ENCODE measurements around the gene CDC42EP5.
"Not testable (repeated sequence)": the region's sequence is repeated elsewhere in the genome, so short reads cannot be mapped to it uniquely, and the experiment has no call there.

The CDC42EP5 gene

DNA sequence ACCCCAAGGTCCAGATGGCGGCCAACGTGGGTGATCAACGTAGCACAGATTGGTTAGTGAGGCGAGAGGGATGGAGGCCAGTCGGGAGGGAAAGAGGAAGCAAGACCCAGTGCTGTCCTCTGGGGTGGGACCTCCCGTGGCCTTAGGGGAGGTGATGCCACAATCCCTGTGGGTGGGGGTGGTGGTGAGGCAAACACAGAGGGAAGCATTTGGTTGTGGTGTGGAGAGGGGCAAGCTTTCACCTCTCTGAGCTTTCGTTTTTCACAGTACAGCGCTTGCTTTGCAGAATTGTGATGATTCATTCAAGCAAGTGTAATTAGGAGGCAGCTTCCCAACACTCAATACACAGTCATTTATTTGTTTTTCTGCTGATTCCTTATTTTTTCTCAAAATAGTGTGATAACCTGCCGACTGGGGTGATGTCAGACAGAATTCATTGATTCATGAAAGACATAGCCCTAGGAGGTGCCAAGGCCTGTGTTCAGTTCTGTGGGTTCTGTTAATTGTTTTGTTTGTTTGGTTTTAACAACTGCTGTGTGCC is 21.7 kb downstream of the CDC42EP5 start:
- in situ Hi-C loops (cut with MboI; ENCODE audit: low sequenced_read_pairs), result no loop called here

DNA sequence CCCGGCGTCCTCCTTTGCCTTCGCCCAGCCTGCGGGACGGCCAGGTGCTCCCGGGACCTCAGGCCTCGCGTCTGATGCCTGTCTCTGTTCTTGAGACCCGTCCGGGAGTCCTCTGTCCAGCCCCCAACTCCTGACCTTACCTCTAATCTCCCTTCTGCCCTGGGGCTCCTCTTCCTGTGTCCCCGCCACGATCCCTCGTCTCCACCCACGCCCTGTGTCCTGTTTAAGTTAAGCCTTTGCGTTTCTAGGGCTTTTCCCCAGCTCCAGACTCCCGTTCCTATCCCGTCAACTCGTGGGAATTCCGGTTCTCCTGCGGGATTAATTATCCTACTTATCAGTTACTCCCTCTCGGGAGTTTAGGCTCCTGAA is 23.4 kb downstream of the CDC42EP5 start:
- in situ Hi-C loops (cut with MboI; ENCODE audit: low sequenced_read_pairs), result no loop called here

DNA sequence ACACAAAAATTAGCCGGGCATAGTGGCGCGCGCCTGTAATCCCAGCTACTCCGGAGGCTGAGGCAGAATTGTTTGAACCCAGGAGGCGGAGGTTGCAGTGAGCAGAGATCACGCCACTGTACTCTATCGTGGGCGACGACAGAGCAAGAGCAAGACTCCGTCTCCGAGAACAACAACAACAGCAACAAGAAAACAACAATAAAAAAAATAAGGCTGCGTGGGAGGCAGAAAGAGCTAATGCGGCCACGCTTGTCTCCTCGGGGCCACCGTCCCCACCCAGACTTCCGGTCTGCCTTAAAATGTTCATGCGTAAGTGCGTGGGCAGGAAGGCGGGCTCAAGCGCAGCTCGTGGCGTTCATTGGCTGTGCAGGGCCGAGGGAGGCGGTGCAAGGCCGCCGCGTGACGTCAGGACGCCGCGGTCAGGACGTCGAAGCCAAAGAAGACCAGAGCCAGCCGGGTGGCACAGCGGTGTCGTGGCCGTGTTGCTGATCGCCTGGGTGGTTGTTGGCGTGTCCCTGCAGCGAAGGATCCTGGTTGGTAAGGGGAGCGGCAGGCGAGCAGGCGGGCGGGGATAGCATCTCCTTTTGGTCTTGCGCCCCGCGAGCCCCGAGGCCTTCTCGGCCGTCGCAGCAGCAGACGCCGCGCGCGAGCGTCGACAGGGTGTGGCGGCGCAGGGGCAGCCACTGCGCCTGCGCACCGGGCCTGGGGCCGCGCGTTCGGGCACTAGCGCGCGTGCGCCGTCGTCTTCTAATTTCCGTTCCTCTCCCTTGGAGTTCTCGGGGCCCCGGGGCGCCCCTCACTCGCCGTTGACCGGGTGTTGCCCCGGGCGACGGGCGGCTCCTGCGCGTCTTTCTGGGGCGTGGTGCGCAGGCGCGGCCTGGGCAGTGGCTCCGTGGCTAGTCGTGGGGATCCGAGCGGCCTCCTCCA is 24.1 kb downstream of the CDC42EP5 start, which contains the start of gene LENG8:
LENG8 (plus strand) TSS at position 426 of the 927 bp plus-strand sequence. CDS start 2,146 bp downstream, outside the sequence.
- in situ Hi-C loops (cut with MboI; ENCODE audit: low sequenced_read_pairs), result no loop called here

DNA sequence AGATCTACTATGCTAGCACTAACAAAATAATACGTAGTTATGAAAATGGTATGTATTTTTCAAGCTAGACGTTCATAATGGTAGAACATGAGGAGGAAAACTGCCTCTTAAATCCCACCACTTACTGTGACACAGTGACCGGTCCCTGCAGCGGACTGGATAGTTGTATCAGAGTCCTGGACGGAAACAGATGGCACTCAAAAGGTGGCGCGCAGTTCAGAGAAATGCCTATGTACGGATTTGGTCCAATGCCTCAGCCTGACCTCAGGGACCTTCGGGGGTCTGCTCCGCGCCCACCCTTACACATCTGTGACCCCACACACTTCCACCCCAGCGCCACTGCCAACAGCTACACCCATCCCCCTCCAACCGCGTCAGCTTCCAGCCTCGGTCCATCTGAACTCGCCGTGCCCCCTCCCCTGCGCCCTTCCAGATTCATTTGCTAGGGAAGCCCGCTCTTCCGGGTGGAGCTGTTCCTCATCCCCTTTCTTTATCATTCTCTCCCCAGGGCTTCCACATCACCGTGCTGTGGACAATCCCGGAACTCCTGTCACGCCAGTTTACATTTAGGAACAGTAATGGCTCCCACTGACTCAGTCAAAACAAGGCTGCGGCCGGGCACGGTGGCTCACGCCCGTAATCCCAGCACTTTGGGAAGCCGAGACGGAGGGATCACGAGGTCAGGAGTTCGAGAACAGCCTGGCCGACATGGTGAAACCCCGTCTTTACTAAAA is 24.9 kb downstream of the CDC42EP5 start:
- in situ Hi-C loops (cut with MboI; ENCODE audit: low sequenced_read_pairs), result no loop called here

DNA sequence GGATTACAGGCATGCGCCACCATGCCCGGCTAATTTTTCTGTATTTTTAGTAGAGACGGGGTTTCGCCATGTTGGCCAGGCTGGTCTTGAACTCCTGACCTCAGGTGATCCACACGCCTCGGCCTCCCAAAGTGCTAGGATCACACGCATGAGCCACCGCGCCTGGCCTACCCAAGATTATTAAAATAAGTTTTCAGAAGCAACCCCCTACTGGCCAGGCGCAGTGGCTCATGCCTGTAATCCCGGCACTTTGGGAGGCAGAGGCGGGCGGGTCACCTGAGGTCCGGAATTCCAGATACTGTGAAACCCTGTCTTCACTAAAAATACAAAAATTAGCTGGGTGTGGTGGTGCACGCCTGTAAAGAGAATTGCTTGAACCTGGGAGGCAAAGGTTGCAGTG is 26.7 kb downstream of the CDC42EP5 start:
- in situ Hi-C loops (cut with MboI; ENCODE audit: low sequenced_read_pairs), result not testable (repeated sequence)

DNA sequence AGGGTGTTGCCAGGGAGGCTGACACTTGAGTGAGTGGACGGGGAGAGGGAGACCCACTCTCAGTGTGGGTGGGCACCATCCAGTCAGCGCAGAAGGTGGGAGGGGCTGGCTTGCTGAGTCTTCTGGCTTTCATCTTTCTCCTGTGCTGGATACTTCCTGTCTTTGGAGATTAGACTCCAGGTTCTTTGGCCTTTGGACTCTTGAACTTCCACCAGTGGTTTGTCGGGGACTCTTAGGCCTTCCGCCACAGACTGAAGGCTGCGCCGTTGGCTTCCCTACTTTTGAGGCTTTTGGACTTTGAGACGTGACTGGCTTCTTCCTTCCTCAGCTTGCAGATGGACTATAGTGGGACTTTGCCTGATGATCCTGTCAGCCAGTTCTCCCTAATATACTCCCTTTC is 28.4 kb downstream of the CDC42EP5 start:
- in situ Hi-C loops (cut with MboI; ENCODE audit: low sequenced_read_pairs), result no loop called here

DNA sequence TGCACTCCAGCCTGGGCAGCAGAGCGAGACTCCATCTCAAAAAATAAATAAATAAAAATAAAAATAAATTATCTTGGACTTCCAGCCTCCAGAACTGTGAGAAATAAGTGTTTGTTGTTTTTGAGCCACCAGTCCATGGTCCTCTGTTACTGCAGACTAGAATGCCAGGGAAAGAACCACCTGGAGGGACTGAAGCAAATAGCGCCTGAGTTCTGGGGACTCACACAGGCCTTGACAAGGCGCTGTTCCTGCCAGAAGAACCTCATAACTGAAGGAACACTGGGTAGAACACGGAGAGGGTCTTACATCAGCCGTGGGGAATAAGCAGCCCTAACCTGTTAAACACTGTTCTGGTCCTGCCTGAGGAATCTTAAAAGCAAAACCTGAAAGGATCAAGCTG is 32.5 kb downstream of the CDC42EP5 start:
- in situ Hi-C loops (cut with MboI; ENCODE audit: low sequenced_read_pairs), result no loop called here

DNA sequence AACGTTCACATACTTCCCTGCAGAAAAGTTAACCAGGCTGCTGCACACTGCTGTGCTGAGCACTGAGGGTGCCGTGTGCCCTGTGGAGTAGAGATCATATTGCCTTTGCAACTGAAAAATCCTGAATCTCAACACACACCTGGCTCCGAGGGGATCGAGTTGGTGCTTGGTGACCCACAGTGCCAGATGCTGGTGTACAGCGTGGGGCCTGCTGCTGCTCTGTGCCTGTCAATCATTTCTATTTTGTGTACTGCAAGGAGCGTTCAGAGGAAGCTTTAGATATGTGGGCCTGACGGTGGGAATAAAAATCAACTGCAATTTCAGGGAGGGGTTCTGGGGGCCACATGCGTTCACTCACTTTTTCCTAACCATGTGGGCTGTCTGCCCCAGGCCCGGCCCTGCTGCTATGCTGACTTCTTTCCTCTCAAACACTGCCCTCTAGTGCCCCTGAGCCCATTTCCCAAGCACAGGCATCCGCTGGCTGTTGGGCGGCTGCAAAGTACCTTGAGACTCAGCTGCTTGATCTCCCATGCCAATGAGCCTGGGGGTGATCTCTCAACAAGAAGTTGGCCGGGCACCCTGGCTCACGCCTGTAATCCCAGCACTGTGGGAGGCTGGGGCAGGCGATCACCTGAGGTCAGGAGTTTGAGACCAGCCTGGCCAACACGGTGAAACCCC is 33.8 kb downstream of the CDC42EP5 start:
- in situ Hi-C loops (cut with MboI; ENCODE audit: low sequenced_read_pairs), result no loop called here

DNA sequence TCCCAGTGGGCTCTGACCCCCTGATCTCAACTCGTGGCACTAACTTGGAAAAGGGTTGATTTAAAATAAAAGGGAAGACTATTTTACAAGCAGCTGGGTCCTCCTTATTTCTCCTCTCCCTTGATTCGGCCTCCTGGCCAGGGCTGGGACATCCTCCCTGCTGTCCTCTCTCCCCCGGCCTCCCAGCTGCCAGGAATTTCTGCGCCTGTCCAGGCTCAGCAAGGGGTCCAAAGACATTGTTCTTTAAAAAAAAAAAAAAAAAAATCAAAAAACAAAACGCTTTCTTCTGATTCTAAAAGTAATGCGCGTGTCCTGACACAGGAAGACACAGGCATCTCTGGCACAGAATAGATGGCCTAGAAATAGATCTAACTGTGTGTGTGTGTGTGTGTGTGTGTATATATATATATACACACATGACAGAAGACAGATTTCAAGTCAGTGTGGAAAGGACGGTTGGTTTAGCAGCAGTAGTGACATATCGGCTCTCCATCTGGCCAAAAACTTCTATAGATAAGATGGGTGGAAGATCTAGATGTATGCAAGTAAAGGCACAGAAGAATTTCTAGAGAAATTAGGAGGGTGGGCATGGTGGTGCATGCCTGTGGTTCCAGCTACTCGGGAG is 36.4 kb downstream of the CDC42EP5 start:
- in situ Hi-C loops (cut with MboI; ENCODE audit: low sequenced_read_pairs), result no loop called here

DNA sequence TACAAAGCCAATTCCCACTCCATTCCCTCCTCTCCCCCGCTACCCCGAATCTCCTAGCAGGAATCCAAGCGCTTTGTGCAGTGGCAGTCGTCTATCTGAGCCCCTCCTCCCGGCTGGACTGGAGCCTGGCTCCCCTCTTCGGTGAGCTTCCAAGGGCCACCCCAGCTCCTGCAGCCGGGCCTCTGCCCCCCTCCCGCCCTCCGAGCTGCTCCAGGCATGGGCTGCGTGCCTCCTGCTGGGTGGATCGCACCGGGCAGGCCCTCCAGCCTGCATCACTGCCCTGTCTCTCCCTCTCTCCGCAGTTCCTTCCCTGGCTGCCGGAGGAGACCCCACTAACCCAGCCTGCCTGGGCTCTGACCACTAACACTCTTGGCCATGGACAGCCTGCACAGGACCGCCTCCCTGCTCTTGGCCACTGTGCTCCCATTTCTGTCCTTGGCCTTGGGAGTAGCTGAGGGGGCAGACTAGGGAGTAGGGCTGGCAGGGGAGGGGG is 37.0 kb downstream of the CDC42EP5 start:
- in situ Hi-C loops (cut with MboI; ENCODE audit: low sequenced_read_pairs), result no loop called here

DNA sequence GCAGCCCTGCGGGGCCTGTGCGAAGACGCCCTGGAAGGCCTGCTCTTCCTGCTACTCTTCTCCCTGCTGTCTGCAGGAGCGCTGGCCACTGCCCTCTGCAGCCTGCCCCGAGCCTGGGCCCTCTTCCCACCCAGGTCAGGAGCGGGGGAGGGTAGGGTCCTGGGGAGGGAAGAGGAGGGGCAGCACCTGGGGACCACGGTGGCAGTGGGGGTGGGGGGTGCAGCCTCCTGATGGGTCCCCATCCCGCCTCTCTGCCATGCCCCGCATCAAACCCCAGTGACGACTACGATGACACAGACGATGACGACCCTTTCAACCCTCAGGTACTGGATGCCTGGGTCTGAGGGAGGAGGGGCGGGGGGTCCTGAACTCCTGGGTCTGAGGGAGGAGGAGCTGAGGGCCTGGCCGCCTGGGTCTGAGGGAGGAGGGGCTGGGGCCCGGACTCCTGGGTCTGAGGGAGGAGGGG is 37.5 kb downstream of the CDC42EP5 start:
- in situ Hi-C loops (cut with MboI; ENCODE audit: low sequenced_read_pairs), result no loop called here

DNA sequence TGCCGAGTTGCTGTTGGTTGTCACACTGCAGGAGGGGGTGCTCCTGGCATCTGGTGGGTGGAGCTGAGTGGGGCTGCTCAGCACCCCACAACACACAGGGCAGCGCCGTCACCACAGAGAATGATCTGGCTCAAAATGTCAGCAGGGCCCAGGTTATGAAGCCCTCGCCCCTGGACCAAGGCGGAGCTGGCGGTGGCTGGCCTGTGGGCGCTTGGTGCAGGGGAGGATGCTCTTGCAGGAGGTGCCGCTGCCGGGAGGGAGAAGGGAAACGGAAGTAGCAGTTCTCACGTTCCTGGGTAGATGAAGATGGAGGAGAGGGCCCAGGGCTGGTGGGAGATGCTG is 38.3 kb downstream of the CDC42EP5 start:
- in situ Hi-C loops (cut with MboI; ENCODE audit: low sequenced_read_pairs), result no loop called here

DNA sequence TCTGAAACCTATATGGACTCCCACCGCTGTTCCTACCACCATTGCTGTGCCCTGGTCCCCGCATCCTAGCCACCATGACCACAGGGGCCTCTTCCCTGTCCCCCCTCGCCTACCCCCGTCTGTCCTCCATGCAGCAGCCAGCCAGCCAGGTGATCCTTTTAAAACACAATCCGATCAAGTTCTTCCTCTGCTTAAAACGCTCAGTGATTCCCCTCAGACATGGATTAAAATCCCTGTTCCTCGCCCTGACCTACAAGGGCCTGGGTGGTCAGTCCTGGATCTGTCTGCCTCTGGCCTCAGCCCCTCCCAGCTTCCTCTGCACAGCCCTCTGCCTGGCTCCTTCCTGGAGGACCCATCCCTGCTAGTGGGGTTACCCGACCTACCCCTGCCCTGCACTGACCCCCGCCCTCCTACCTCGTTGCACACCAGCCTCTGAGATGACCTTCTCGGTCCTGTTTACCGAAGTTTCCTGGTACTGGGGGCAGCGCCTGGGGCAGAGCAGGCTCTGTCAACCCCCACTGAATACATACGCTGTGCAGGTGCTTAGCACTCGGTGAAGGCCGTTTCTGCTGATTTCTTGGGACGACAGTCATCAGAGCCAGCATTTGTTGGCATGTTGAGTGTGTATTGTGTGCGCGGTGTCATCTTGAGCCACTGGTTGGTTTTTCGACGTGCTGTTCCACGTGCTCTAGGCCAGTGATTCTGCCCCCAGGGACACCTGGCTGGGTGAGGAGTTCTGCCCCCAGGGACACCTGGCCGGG is 38.8 kb downstream of the CDC42EP5 start:
- in situ Hi-C loops (cut with MboI; ENCODE audit: low sequenced_read_pairs), result no loop called here

DNA sequence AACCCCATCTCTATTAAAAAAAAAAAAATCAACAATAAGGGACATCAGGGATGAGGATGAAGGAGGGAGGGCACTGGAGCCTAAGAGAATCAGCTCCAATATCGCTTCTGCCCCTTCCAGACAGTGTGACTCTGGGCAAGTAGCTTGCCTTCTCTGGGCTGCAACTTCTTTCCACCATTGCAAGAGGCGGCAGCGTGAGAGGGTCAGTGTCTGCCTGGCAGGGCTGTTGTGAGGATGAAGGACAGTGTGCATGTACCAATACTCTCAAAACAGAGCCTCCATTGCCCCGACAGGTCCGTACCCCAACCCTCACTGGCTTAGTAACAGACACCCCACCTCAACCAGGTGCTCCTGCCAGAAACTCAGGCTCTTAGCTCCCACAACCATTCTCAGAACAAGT is 39.4 kb downstream of the CDC42EP5 start:
- in situ Hi-C loops (cut with MboI; ENCODE audit: low sequenced_read_pairs), result no loop called here

DNA sequence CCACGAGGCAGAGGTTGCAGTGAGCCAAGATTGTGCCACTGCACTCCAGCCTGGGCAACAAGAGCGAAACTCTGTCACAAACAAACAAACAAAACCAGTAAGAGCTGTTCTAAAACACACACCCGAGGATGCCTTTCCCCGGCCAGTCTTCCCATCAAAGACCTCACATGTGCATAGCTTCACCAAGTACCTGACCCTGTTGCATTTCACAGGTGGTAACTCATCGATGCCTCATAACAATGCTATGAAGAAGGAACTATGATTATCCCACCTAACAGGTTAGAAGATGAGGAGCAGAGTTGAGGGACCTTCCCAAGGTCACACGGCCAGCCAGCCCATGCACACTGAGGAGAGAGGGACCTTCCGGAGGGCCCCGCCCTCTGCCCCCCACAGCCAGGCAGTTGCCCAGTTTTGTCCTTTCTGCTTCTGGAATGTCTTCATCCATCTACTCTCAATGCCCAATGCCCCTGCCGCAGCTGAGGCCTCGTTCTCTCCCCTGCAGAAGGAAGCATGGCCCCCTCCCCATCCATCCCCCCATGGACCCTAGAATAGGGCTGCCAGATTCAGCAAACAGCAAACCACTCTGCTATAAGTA is 40.9 kb downstream of the CDC42EP5 start:
- in situ Hi-C loops (cut with MboI; ENCODE audit: low sequenced_read_pairs), result no loop called here

DNA sequence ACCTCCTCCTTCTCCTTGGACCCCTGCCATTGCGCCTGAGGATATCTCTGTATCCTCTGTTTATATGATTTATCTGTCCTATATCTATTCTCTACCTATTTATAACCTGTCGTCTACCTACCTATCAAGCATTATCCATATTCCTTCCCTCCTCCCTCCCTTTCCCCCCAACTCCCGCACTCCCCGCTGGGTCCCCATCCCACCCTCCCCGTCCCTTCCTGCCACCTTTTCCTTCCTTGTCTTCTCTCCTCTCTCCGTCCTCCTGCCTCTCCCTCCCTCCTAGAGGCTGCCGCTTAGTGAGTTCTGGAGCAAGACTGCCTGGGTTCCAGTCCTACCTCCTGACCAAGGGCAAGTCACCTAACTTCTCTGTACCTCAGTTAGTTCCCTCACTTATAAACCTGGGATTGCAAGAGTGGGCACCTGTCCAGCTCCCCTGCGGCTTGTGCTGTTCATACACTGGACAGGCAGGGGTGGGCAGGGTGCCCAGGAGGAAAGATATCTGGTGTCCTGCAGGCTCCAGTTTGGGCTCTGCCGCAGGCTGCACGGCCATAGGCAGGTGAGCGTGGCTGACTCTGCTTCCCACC is 41.7 kb downstream of the CDC42EP5 start:
- in situ Hi-C loops (cut with MboI; ENCODE audit: low sequenced_read_pairs), result no loop called here

DNA sequence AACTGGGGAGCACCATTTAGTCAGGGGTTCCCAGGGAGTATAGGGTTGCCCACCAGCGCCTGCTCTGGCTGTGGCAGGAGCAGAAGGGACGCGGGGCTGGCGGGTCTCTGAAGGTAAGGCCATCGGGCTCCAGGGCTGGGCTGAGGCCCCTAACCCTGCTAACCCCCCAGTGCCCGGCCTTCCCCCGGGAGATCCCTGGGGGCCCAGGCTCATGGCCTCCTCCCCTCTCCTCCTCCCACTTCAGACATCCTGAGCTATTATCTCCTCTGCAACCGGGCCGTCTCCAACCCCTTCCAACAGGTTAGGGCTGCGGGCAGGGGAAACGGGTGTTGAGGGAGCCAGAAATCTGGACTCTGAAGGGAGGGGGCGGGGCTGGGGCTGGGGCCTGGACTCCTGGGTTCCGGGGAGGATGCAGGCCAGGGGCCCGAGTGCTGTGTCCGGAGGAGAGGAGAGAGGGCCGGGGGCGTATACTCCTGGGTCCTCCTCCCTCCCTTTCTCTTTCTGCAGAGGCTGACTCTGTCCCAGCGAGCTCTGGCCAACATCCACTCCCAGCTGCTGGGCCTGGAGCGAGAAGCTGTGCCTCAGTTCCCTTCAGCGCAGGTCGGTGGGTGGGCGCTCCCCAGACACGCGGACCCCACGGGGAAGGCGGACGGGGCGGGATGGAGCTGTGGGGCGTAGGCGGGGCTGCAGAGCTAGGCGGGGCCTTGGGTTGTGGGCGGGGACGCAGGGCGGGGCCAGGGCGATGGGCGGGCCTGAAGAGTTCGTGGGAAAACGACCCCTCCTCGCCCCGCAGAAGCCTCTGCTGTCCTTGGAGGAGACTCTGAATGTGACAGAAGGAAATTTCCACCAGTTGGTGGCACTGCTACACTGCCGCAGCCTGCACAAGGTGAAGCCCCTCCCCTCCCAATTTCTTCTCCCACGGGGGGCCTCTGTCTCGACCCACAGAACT is 42.5 kb downstream of the CDC42EP5 start:
- in situ Hi-C loops (cut with MboI; ENCODE audit: low sequenced_read_pairs), result no loop called here

Data from HL-60/S4 (cell line).